ENCODE results near the gene CDC7.

Gene CDC7

DNA sequence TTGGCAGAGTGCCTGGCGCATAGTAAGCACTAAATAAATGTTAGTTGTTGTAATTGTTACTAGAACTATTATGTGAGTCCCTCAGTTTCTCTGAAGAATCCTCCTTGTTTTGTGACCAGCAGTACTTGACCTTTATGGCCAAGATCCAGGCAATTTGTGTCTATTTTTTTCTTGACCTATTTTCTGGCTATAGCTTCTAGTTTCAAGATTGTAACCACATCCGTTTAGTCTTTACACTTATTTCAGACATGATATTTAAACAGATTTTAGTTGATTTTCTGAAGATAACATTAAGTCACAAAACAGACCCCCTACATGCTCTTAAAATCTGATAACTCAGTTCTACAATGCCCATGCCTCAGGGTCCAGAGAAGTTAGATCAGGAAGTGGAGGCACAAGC, 50.3 kb downstream of the CDC7 start:
- DNase-seq: no peak

DNA sequence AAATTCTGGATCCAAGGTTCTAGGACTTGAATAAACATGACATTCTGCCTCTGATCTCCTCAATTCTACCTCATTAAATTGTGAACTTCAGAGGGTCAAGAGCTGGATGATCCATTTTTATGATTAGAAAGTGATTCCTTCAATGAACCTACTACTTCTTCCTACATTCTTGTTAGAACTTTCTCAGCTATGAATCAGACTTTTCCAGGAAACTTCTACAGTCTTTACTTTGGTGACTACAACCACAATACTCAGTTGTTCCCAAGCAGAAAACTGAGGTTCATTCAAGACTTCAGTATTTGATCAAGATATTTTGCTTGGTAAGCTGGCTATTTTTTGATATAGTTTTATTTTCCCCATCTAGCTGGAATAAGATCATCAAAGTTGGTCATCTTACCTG, 51.4 kb downstream of the CDC7 start:
- DNase-seq: no peak

DNA sequence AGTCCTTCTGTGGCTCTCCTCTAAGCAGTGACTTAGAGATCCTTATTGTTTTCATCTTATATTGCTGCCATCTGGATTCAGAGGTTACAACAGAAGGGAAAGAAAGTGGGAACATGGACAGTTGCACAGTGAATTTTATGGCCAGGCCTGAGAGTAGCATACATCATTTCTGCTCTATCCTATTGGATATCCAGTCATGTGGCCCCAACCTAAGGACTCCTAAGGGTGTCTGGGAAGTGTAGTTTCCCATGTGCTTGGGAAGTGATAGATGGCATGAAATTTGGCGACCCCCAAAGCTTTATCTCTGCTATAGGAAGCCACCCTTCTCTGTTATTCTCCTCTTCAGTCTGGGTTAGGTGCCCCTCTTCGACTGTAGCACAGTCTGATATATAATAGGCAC, 51.9 kb downstream of the CDC7 start:
- no peak for DNase-seq

GRCh38 chr1:91553177-91553591, 52.5 kb downstream of the CDC7 start:
- DNase-seq: no peak

- no peak for DNase-seq
These were observed 54.6 kb downstream of the CDC7 start for GRCh38 chr1:91555074-91555730.

- DNase-seq: no peak
These were observed 55.3 kb downstream of the CDC7 start for GRCh38 chr1:91555821-91556531.

DNA sequence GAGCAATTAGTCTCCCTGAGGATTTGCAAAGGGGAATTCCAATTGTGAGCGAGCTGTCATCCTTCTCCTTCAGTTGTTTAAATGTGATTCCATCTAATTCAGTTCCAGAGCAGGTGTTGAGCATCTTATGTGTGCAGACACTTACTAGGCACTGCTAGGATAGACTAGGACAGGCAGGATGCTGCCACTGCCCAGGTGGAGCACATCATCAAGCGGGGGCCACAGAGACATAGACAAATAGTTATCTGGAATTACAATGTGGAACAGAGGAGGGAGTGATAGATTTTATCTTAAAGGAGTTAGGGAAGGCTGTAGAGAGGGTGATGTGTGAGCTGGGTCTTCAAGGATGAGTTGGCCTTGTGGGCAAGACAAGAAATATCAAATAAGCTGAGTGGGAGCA, 55.9 kb downstream of the CDC7 start:
- no peak for DNase-seq

- DNase-seq: no peak
These were observed 56.5 kb downstream of the CDC7 start for GRCh38 chr1:91557039-91557690.

GRCh38 chr1:91557826-91558225, 57.2 kb downstream of the CDC7 start:
- no peak for DNase-seq

DNA sequence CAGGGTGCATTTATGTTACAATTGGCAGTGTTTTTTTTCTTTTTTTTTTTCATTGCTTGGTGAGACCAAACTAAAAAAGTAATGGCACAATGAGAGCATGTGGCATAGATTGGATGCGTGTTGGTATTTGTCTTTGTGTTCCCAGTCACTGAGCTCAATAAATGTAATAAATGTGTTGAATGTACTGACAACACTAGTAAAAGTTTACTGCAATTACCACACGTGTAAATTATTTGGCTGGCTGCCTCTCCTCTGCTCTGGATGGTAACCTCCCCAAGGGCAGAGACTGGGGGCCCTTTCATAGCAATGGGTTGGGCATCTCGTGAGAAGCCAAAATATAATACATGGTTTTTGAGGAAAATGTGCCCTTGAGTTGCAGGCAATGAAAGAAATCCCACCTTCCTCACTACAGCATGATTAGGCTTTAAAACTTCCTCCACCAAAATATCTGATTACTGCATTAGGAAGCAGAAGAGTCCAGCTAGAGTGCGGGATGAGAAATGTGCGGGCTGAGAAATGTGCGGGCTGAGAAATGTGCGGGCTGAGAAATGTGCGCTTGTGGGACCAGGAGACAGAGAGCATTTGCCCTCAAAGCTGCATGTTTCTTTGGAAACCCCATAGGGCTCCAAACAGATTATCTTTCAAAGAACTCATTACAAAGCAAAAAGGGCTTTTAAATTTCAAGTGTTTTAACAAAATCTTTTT, 58.5 kb downstream of the CDC7 start:
- DNase-seq: no peak

DNA sequence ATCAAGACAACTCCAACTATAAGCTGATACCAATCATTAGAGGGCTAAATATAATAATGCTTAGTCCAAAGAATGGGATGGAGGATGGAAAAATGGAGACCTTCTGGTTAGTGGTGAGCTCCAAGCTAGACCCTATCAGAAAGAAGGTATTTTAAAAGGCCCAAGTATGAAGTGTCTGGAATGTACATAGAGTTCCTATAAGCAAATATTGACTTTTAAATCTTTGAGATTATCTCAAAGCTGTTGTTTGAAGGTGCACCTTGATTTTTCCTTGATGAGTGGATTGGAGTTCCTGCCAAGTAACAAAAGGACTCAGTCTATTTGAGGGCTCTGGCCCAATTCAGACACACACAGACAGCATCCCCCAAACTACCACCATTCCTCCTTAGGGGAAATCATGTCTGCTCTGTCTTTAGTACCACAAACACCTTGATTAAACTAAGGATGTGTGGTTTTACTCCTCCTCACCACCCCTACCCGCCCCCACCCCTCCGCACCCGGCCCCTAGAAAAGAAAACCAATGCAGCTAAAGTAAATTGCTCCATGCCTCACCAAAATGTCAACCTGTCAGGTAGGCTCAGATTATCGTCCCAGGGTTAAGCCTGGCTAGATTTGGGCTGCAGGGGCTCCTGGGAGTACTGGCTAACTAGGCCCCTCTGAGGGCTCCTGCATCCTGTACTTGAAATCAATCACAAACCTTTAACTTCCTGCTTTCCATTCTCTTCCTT, 59.4 kb downstream of the CDC7 start:
- DNase-seq: no peak

GRCh38 chr1:91564888-91565701, 64.4 kb downstream of the CDC7 start:
- no peak for DNase-seq

DNA sequence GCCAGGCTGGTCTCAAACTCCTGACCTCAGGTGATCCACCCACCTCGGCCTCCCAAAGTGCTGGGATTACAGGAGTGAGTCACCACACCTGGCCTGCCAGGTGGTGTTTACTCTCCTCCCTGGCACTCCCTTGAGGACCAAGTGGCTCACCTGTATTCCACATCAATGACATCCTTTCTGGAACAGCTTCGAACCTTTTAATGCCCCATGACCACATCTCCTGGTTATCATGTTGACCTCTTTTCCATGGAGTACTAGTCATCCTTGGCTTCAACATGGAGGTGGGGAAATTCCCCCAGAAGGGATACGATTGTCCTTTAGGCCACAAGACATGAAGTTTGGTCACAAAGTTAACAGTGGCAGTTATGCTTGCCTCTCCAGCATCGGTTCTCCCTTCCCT, 66.9 kb downstream of the CDC7 start:
- no peak for DNase-seq

DNA sequence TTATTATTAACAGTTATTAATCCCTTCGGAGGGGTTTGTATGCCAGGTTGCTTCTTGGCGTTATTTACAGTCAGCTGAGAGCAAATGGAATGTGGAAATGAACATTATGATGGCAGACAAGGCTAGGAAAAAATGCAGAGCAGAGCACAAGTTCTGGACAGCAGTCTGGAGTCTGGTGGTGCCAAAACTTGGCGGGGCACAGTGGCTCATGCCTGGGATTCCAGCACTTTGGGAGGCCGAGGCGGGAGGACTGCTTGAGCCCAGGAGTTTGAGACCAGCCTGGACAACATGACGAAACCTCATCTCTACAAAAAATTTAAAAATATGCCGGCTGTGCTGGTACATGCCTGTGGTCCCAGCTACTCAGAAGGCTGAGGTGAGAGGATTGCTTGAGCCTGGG, 67.6 kb downstream of the CDC7 start:
- DNase-seq: no peak

- DNase-seq: no peak
These were observed 68.9 kb downstream of the CDC7 start for GRCh38 chr1:91569411-91570119.

GRCh38 chr1:91570120-91570448, 69.4 kb downstream of the CDC7 start:
- no peak for DNase-seq

DNA sequence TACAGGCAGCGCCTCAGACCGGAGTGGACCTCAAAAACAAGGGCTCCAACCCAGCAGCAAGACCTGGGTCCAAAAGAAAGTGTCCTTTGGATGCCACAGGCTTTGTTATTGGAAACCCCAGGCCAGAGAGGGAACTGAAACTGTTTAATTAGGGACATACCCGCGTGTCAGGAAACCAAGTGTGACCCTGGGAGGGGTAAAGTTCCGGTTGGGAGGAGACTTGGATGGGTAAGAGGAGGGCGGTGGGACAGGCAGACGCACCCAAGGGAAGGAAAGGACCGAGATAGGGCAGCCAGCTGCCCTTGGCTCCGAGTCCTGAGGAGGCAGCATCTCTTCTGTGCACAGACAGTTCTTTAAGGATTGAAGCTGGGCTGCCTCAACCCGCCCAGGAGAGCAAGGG, 71.4 kb downstream of the CDC7 start:
- no peak for DNase-seq

Measured in cortex of kidney (tissue), 1 donor.